VCaP (cell line): ENCODE measurements around the gene HLCS.
A peak's percentile ranks its signal among the peaks of the same experiment; 100 is the strongest.

Source experiments
- H3K27ac ChIP-seq: fragments of 450-650 bp; 2 replicates; pipeline ENCODE4 v1.5.1; 2017
- CTCF ChIP-seq: fragments of 450-650 bp; conservative IDR thresholded peaks from 2 replicates; pipeline ENCODE4 v1.5.1; 2017; ENCODE audit warnings: mild to moderate bottlenecking, moderate library complexity

Gene HLCS

GRCh38 chr21:36858320-36858957, 108.0 kb downstream of the HLCS start:
- no peak overlapping the region for H3K27ac ChIP-seq
- TF ChIP-seq CTCF, result no peak

- no peak for TF ChIP-seq CTCF
- H3K27ac ChIP-seq, result no peak overlapping the region
Measured at GRCh38 chr21:36856643-36857042, 109.8 kb downstream of the HLCS start.

GRCh38 chr21:36854391-36854790, 112.1 kb downstream of the HLCS start:
- H3K27ac ChIP-seq, result no peak overlapping the region
- peak; percentile 88 for TF ChIP-seq CTCF

- H3K27ac ChIP-seq, result no peak overlapping the region
- TF ChIP-seq CTCF, result no peak
Measured at GRCh38 chr21:36852864-36853263, 113.6 kb downstream of the HLCS start.

GRCh38 chr21:36852293-36852692, 114.2 kb downstream of the HLCS start:
- H3K27ac ChIP-seq, result no peak overlapping the region
- TF ChIP-seq CTCF, result no peak

- TF ChIP-seq CTCF, result no peak
- H3K27ac ChIP-seq, result no peak overlapping the region
Measured at GRCh38 chr21:36851121-36851520, 115.3 kb downstream of the HLCS start.

GRCh38 chr21:36850372-36850771, 116.1 kb downstream of the HLCS start:
- H3K27ac ChIP-seq, result no peak overlapping the region
- no peak for TF ChIP-seq CTCF
